Midbrain (tissue), 1 donor: ENCODE results near the gene NPAS2.
A peak's percentile ranks its signal among the peaks of the same experiment; 100 is the strongest.

ENCODE experiments used
- DNase-seq: peaks from one replicate; lab custom pipeline; 2025; lab: John Stamatoyannopoulos, UW

The NPAS2 gene

DNA sequence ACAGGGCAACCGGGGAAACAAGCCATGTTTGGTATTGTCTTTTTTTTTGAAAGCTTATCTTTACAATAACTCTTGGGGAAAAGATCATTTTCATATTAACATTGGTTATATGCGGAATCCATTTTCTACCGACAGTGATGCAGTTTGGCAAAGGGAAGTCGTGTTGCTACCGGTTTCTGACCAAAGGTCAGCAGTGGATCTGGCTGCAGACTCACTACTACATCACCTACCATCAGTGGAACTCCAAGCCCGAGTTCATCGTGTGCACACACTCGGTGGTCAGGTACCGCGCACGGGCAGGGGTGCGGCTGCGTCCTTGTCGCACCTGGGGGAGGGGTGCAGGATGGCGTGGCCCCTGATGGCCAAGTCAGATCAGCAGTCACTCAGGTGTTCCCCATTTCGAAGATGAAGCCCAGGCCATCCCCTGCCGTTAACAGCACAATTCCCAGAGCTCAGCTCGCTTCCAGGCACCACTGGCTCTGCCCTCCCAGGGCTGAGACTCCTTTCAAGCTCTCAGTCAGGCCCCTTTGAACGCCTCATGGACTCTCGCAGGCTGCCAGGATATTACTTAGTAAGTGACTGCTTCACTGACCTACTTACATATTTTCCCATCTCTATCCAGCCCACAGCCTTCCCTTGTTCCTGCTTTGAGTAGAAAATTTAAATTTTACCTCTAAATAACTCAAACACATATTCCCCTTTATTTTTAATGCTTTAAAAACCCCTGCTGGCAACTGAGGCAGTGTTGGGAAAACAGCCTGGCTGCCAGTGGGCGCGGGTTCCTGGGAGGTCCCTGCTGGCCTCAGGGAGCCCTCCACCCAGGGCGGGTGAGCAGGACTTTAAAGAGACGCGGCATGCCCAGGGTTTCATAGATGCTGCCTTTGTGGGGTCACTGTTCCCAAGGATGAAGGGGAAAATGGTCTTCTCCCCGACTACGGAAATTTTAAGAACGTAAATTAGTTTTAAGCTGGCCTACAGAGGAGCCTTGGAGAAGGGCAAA is 148.5 kb downstream of the NPAS2 start:
- DNase-seq = no peak

DNA sequence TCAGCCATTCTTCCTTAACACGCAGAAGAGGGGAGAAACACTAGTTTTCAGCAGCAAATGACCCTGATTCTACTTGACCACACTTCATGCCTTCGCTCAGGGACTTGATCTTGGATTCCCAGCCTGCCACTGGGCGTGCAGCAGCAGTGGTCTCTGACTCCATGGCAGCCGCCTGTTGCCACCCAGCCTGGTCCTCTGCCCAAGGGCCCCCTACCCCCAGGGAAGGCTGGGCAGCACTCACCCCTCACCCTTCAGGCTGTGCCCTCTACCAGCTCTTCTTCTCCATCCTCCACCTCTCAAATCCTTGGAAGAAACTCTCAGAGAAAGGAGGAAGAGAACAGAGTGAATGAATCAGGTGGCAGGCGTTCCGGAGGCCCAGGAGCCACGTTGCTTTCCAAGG is 150.1 kb downstream of the NPAS2 start:
- DNase-seq = no peak

DNA sequence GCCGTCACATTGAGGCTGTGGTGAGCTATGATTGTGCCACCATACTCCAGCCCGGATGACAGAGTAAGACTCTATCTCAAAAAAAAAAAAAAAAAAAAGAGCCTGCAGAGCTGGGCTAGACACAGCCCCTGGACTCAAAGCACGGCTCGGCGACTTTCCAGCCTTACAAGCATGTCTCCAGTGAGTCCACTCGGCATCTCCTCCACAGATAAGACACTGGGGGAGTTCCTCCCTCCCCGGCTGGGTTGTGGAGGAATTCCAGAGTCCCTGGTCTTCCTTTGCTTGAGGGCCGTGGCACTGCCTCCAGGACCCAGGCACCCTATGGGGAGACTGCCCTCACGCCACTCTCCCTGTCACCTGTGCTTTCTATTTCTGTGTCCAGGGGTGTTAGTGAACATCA is 151.3 kb downstream of the NPAS2 start:
- DNase-seq = no peak

DNA sequence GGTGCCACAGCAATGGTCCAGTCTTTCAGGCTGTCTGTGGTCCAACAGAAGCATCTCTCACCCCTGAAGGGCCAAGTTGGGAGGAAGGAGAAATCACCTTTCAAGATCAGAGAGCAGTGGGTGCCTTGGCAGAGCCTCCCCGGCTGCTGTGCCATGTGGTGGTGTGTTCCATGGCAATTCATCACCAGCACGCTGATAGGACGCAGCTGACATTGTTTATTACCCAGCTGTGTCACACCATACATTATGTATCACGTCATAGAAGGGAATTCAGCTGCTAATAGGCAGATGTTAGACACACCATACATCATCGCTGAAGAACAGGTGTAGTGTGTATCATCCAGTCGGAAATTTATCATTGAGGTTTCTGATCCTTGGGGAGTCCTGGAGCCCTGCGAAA is 152.5 kb downstream of the NPAS2 start:
- no peak for DNase-seq

DNA sequence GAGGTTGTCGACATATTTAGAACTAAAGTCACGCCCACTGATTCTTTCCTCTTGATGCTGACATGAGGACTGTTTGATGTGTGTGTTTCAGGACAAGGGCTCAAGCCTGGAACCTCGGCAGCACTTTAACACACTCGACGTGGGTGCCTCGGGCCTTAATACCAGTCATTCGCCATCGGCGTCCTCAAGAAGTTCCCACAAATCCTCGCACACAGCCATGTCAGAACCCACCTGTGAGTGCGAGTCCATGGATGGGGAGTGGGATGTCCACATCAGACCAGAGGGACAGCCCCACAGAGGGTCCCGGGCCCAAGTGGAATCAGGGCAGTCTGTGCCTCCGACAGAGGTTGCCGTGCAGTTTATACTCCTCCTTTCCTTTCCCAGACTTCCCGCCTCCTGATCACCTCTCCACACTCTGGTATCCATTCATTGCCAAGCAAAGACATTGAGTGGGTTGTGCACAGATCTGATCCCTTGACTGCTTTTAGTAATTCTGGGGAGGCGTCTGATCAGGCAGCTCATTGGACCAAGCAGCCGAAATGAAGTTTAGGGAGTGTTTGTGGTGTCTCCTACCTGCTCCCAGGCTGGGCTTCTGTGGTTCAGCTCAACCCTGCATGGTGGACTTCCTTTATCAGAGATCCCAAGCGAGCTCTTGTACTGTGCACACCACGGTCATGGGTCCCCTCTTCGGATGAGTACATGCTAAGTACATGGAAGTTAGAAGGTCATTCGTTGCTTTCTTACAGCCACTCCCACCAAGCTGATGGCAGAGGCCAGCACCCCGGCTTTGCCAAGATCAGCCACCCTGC is 155.0 kb downstream of the NPAS2 start:
- no peak for DNase-seq

DNA sequence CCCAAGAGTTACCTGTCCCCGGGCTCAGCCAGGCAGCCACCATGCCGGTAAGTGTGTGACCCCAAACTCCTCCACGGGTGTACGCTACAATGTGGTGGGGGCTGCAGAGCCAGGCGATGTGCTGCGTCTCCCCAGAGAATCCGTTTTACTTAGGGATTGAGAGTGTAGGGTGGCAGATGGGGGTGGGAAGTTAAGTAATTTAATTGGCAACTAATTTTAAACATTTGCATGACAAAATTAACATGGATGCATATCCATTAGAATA is 155.5 kb downstream of the NPAS2 start:
- no peak for DNase-seq

DNA sequence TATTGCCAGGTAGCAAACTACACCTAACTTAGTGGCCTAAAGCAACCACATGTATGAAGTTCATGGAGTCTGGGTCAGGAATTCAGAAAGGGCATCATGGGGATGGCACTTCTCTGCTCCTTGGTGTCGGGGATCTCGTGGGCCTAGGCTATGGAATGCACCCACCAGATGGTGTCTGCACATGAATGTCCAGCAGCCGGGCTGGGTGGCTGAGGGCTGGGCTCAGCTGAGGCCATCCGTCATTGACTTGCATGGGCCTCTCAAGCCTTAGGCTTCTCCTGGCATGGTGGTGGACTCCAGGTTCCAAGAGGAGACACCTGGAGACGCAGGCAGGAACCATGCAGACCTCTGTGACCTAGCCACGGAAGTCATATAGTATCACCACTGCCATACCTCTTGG is 156.1 kb downstream of the NPAS2 start:
- DNase-seq = no peak

DNA sequence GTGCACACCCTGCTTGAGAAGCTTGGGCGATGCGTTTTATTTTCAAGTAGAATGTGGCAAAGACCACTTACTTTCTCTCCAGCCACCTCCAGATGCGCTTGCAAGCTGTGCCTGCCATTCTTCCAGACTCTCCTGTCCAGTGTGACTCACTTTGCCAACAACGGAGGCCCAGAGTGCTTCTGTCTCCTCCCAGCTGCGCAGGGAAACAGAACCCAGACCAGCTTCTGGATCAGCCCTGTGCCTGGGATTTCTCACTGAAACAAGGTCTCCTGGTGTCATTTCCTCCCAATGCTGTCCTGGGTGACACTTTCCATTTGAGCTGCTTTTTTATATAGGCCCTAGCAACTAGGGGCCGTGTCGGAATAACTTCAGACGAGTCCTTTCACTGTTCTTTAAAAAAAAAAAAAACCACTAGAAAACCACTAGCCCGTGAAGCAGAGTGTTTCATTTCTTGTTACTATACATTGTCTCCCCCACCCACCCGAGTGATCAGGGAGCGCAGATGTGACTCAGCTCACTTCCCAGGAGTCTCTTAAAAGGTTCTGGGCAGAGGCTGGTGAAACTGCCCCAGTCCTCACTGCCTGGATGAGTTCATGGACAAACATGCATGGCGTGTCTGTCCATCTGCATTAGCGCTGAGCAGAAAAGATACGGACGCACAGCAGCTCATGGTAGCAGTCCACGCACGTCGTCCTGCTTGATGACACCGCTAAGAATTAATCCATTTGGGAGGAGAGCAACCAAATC is 156.9 kb downstream of the NPAS2 start:
- no peak for DNase-seq

DNA sequence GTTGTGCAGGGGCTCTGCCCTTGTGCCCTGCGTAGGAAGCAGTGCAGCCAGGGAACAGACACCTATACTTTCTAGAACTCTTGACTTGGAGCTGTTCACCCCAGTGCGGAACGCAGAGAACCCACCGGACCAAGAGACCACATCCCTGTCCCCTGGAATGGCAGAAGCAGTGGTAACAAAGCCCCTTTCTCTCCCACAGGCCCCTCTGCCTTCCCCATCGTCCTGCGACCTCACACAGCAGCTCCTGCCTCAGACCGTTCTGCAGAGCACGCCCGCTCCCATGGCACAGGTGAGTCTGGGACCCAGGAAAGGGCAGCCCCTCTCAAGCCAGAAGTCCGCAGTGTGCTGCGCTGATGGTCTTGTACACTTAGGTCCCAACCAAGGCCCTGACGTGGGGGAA is 157.6 kb downstream of the NPAS2 start:
- no peak for DNase-seq

DNA sequence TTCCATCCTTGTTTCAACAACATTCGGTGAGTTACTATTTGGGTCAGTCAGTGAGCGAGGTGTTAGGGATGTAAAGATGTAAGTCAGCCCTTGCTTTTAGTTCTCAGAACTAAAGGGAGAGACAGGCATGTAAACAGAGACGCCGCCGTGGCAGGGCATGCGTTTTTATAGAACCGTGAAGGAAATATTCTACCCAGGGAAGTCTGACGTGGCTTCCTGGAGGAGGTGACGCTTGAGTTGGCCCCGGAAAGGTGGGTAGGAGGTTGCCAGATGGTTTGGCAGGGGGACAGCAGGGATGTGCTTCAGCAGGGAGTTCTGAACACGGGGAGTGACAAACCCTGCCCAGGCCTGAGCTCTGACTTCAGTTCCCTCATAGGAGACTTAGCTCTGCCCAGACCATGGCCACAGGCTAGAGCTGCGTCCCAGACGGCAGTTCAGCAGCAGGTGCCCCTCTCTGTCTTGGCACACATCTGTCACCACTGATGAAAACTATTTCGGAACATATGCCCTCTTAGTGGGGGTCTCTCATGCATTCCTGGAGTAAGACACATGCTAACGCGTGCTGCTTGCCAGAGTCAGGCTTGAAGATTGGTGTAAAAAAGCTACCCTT is 158.7 kb downstream of the NPAS2 start:
- no peak for DNase-seq

DNA sequence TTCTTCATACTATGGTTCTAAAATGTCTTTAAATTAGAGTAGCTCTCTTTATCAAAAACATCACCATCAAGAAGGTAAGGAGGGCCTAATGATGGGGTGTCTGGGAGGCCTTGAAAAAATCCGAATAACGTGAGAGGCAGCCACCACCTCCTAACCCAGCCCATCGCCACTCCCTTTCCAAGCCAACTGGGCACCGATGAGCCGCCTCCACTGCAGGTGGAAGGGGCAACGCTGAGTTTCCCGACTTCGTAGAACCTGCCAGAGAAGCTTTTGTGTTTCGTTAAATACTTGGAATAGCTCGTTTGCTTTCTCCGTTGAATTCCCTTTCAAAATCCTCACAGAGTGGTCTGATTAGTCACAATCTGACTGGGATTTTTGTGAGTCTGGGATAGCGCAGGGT is 160.1 kb downstream of the NPAS2 start:
- DNase-seq = no peak

DNA sequence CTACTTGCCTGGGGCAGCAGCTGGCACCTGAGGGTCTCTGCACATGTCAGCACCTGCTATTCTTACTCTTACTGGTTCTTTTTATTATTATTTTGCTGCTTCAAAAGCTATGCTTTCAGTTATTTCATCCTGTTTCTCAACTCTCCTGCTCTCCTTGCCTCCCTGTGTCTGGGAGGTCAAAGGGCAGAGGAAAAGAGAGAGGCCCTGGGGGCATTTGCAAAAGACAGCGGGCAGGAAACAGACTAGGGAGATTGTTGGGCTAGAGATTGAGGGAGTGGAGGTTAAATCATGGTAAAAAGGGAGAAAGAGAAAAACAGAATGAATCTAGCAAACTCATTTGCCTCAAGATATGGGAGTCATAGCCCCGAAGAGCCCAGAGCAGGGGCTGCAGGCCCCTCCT is 161.1 kb downstream of the NPAS2 start:
- DNase-seq = no peak

DNA sequence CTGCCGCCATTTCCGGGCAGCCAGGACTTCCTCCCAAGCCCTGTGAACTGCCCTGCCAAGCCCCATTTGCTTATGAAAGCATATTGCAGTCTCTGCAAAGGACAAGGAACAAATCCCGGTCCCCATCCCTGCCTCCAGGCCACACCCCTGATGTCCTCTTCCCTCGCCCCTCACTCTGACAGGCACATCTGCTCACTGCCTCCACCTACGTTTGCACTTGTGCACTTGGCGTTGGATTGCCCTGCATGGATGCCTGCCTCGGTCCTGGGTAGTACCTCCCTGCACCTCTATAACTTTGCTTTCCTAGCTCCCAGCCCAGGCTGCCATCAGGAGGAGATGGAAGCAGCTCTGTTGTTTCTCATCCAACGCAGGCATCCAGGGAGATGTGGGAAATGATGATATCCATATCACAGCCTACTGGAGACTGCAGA is 162.5 kb downstream of the NPAS2 start:
- DNase-seq = no peak

DNA sequence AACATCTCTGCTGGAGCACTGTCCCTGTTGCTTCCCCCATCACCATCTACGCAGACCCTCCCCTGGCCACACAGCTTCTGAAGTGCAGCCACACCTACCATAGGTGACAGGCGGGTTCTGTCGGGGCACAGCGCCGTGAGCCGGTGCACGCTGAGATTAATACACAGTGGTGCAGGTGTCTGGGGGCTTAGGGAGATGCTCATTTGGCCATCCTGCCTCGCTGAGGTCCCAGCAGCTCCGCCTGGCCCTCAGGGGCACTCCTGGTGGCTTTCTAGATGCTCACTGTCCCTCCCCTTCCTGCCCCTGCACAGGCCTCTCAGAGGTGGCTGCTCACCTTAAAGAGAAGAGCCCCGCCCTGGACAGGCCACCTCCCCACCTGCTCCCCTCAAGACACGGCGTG is 163.3 kb downstream of the NPAS2 start:
- no peak for DNase-seq

DNA sequence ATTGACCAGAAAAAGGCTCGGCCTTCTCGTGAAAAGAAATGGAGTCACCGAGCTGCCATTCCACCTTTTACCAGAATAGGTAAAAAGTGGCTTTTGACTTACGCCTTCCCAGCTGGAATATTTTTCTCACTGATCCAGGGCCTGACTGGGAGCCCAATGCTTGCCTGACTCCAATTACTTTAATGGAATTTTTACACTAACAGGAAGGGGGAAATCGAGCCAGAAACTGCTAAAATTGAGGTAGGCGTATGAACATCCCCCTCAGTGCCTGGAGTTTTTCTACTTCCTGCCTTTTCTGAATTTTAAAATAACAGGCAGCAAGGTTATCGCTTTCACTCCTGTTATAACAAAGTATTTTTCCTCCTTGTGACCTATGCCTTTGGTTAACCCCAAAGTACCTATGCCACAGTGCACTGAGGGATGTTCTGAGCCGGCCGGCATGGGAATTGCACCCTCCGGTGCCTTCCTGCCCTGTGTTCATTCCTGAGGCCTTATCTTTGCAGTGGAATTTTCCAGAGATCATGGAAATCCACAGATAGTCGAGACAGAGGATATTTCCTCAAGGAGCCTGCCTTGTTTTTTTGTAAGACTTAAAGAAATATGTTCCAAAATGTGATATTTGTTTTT is 163.9 kb downstream of the NPAS2 start:
- no peak for DNase-seq

DNA sequence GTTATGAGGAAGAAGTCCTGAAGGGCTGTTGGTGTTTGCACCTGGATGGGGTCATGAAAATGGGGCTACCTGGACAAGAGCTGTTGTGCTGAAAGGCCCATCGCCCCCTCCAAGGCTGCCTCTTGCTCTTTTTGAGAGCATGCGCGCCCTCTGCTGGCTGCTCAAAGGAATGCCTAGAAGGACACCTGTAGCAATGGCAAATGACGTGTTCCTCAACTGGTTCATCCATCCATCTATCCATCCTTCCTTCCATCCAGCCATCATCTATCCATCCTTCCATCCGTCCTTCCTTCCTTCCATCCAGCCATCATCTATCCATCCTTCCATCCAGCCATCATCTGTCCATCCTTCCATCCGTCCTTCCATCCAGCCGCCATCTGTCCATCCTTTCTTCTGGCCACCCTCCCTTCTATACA is 165.0 kb downstream of the NPAS2 start:
- DNase-seq = peak; percentile 56

DNA sequence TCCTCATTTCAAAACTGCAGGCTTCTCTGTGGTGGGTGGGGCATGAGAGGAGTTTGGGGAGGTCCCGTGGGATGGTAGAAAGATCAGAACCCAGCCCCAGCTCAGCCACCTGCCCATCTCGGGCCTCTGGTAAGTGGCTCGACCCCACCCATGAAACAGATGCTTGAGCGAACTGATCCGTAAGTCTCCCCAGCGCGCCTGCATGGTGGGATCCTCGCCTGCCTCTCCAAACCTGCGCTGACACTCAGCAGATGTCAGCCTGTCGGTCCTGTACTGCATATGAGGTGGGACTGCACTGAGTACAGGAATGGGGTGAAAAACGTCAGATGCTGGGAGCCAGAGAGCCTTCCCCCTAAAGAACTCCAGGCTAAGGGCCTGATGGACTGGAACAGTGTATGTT is 166.2 kb downstream of the NPAS2 start:
- no peak for DNase-seq

DNA sequence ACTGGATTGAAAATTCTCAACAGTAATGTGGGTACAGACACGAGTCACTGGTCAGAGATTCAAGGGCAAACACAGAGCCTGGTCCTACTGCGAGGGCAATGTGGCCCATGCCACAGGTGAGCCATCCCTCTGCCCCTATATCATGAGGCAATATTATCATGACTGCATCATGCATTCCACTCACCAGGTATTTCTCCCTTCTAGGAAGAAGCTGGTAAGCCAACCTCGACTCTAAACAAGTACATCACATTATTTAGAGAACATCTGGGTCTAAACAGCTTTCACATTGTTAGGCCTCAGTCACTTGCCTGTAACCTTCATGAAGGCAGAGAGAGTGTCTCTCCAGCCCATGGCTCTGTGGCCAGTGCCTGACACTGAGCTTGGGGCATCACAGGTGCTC is 167.6 kb downstream of the NPAS2 start:
- no peak for DNase-seq

DNA sequence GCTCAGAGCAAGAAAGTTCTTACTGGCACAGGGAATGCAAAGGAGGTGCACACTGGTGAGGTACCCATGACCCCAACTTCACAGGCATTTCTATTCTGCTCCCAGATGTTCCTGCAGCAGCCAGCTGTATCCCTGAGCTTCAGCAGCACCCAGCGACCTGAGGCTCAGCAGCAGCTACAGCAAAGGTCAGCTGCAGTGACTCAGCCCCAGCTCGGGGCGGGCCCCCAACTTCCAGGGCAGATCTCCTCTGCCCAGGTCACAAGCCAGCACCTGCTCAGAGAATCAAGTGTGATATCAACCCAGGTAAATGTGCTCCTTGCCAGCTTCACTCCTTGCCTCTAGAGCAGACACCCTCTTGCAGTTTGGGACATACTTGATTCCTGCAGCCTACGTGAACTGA is 168.0 kb downstream of the NPAS2 start:
- no peak for DNase-seq

DNA sequence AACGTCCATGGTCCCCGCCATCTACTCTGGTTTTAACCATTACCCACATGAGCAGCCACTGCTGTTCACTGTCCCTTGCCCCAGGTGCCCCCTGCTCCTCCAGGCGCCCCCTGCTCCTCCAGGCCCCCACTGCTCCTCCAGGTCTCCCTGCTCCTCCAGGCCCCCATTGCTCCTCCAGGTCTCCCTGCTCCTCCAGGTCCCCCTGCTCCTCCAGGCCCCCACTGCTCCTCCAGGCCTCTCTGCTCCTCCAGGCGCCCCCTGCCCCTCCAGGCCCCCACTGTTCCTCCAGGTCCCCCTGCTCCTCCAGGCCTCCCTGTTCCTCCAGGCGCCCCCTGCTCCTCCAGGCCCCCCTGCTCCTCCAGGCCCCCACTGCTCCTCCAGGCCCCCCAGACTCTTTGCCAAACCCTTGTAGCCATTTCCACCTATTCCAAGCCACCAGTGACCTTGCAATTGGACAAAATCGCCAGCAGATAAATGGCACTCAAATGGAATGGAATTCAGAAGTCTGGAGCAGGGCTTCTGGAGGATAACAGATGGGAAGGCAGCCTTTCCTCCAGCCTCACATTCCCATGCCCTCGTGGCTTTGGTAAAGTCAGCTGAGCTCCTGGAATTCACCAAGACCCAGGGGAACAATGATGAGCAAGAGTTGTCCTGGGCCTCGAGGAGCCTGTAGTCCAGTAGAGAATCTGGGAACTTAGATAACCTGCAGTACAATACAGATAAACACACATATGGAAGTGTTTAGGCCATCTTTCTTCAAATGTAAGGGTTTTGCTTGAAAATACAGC is 168.9 kb downstream of the NPAS2 start:
- DNase-seq = no peak

DNA sequence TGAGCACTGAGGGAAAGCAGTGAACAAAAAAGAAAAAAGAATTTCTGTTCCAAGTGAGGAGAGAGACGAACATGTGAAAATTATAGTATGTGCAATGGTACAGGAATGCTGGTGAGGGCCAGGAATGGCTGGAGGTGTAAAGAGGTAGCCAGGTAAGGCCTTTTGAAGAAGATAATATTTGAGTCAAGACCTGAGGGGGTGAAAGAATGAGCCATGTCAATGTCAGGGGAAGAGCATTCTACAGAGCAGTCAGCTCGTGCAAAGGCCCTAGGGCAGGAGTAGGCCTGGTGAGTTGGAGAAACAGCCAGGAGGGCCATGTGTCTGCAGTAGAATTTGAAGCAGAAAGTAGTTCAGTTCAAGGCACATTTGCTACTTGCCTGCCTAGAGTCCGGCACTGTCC is 169.7 kb downstream of the NPAS2 start:
- DNase-seq = no peak
